Embryonic facial prominence (tissue), 1 donor: ENCODE results near the gene ARFGEF3.

ENCODE experiments used
- DNase-seq: peaks from one replicate; pipeline ENCODE4 v3.0.0-alpha.2; 2016; ENCODE audit errors: extremely low spot score

The ARFGEF3 gene

GRCh38 chr6:138215093-138215782, 53.5 kb downstream of the ARFGEF3 start:
- DNase-seq, result no peak

GRCh38 chr6:138218449-138218848, 56.7 kb downstream of the ARFGEF3 start, which contains the start of gene PBOV1:
Gene PBOV1 (minus strand): TSS chr6:138218491. CDS start chr6:138218395, 96 bp downstream.
- no peak for DNase-seq

DNA sequence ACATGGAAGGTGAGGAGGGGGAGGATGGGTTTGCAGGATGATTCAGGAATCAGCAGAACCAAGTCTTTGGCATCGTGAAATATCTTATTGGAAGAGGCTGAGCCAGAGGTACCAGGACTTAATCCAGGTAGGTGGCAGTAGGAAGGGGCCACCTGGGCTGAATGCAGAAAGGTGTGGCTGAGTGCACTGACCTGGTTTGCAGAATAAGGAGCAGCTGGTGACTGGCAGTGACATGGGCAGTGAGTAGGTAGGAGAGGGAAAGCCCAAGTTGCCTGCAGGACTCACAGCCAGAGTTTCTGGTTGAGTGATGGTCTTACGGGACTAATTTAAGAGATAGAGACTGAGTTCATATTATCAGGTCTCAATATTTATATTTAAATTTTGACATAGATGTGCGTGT, 57.7 kb downstream of the ARFGEF3 start:
- no peak for DNase-seq

DNA sequence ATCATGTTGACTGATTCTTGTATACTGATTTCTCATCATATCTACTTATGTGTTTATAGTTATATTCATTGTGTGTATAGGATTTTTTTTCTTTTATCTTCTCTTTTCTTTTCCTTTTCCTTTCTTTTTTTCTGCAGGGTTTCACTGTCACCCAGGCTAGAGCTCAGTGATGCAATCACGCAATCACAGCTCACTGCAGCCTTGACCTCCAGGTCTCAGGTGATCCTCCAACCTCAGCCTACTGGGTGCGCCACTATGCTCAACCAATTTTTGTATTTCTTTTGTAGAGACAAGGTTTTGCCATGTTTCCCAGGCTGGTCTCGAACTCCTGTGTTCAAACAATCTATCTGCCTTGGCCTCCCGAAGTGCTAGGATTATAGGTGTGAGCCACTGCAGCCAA, 58.2 kb downstream of the ARFGEF3 start:
- DNase-seq, result no peak

DNA sequence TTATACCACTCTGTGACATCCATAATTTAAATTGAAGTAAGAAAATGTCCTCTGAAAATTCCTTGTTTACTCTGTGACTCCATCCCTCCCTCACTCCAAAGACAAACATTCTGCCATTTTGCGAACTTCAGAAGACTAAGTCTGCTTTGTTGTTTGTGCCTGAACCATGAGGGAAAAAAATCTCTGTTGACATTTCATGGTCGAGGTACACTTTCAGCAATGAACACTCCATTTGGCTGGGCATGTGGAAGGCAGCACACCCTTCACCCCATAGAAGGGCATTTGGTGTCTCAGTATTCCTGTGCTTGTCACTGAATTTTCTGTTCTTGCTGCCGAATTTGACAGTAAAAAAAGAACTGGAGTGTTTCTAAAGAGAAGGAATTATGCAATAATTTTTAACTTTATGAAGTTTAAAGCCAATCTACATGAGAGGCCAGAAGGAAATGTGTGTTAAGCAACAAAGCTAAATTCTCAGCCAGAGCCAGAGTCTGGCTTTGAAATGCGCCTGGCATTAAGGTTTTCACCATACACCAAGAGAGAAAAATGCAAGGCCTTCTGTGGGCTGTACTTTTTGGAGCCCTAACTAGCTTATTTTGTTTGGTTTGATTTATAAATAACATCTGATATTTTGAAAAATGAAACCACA, 61.3 kb downstream of the ARFGEF3 start:
- DNase-seq, result no peak

DNA sequence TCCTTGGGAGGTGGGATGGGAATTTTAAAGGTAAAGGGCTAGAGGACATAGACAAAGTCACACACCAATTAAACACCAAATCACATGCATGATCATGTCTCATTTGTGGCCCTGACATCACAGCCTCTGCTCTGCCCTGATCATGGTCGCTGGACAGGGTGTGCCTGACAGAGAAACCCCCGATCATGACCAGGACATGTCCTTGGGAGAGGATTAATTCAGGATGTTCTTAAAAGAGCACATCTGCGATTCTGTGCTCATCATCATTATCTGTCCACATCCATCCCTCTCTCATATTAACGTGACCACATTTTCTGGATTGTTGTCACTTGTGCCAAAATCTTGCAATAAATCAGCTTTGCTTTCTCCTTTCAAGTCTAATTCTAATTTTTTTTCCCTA, 64.2 kb downstream of the ARFGEF3 start:
- no peak for DNase-seq

DNA sequence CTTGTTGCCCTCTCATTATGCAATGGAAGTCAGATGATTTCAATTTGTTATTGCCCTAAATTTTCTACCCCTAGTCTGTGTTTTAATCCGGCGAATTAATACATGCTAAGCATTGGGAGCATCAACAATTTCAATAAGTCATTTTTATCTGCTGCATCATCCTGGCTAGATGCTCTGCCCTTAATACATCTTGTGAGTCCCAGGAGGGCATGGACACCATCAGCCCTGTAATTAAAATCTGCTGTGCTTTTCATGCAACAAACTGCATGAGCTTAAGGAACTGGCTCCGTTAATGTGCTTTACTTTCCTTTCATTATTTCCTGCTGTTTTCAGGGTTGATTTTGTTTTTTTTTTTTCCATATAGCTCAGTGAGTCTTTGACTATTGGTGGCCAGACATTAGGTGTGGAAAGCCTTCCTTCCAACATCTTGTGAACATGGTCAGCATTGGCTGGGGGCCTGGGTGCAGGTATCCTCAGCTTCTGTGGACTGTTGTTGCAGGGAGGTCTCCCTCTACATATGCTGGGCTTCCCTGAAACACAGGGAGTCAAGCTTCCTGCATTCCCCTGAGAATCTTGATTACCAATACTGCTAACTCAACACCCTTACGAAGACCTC, 65.1 kb downstream of the ARFGEF3 start:
- DNase-seq, result no peak

DNA sequence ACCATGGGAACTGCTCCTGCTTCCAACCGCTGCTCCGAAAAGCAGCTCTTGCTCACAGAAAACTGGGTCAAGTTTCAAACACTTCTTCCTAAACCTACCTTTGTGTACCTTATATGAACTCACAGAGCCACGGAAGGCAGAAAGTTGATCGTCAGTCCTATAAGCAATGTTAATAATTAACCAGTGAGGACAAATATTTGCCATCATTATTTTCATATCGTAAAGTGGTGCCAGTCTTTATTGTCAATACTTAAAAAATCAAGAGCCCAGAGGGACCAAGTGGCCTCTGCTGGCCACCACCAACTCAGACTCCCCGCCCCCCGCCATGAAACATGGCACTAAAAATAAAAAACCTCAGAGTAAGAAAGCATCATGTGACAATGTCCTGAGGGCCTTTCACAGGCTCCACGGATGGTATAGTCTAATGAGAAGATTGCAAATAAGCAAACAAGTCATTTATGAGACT, 65.6 kb downstream of the ARFGEF3 start:
- no peak for DNase-seq

DNA sequence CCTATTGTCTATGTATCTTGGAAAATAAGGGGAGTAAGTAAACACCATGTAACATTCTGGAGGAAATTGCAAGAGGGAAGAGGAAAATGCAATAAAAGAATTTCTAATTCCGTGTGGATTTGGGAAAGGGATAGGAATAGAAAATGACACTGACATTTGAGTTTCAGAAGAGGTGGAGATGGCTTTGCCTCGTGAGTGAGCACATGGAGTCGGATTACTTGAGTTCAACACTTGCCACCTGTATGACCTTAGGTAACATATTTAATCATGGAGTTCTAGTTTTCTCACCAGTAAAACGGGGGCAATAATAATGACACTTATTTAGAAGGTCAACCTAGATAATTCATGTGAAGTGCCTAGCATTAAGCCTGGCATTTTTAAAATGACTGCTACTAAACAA, 67.3 kb downstream of the ARFGEF3 start:
- no peak for DNase-seq

- DNase-seq, result no peak
These were observed 68.0 kb downstream of the ARFGEF3 start for GRCh38 chr6:138229663-138230179.

GRCh38 chr6:138230221-138230620, 68.5 kb downstream of the ARFGEF3 start:
- DNase-seq, result no peak

- no peak for DNase-seq
These were observed 69.1 kb downstream of the ARFGEF3 start for GRCh38 chr6:138230759-138231380.

DNA sequence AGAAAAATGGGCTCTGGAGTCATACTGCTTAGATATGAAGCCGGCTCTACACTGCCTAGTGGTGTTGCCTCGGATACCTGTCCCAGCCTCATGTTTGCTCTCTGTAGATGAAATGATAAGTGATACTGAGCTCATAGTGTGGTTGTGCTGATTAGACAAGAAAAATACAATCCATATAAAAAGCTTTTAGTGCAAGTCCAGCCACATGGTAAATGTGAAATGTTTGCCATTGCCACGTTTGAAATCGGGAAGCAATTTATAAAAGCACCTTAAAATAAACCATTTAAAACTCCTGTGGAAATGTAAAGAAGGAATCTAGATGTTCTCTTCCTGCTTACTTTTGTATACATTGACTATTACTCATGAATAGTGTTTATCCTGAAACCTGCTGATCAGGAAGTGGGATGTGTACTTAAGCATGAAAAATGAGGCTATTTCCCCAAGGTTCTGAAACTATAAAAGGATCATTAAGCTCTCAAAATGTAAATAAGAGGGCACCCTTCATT, 69.7 kb downstream of the ARFGEF3 start:
- DNase-seq, result no peak

GRCh38 chr6:138234363-138234762, 72.6 kb downstream of the ARFGEF3 start:
- no peak for DNase-seq

DNA sequence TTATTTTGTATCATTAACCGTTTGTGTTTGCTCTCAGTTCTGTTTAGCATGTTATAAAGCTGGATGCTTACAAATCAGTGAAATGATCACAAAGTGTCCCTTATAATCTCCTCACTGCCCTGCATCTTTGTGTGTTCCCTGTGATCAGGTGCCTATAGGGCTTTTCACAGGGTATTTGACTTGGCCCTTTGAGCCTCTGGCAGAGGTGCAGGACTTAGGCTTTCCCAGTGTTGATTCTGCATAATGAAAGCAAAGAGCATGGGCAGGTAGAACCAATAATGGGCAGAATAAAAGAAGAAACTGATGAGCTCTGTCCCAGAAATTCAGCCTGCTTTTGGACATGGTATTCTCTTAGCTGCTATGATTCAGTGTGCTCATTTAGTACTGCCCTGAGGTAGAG, 73.5 kb downstream of the ARFGEF3 start:
- no peak for DNase-seq

- DNase-seq, result no peak
These were observed 74.0 kb downstream of the ARFGEF3 start for GRCh38 chr6:138235693-138236092.

DNA sequence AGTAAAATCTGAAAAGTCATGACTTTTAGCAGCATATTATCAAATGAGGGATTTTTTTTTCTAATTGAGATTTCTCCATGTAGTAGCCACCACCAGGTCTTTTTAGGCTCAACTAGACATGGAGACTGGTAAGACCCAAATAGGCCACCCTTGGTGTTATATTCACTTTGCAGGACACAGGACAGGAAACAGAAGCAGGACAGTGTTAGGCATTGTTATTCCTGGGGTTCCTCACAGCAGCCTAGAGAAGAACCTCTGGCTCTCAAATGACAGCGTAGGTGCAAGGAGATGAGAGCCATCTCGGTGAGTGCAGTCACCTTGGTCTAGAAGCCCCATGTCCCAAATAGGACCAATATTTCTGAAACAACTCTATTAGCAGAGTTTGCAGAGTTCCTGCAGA, 75.7 kb downstream of the ARFGEF3 start:
- DNase-seq, result no peak

GRCh38 chr6:138238368-138238767, 76.6 kb downstream of the ARFGEF3 start:
- no peak for DNase-seq

DNA sequence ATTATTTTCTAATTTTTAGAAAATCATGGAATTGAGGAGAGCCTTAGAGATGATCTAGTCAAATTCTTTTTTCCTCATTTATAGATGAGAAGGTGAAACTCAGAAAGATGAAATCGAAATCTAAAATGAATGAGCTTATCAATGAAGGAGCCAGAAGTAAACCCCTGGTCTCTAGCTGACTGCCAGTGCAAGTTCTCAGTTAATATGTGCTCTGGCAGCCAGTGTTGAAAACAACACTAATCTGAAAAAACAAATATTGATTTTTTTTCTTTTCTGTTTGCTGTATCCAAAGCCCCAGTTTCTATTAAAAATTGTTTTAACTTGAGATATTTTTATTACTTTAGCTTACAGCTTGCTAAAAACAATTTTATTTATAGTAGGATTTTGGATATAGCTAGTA, 78.0 kb downstream of the ARFGEF3 start:
- DNase-seq, result no peak

GRCh38 chr6:138240476-138241245, 78.9 kb downstream of the ARFGEF3 start:
- DNase-seq, result no peak

DNA sequence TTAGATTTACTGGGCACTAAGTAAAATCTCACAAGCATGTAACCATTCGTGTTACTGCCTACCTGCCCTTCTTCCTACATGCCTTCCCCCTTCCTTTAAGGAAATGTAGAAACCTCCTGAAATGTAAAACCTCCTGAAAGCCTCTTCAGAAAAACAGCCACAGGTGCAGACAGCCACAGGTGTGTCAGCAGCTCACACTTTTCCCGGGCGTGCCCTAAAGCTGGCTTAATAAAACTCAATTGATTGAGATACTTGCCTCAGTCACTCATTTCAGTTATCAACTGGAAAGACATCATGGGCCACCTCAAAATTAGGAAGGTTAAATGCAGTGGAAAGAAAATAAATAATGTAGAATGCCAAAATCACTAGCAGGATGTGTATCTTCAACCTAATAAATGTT, 79.6 kb downstream of the ARFGEF3 start:
- DNase-seq, result no peak
